A204.1 (cell line): ENCODE data around the gene DNAJC13.
"Not testable (repeated sequence)": the region's sequence is repeated elsewhere in the genome, so short reads cannot be mapped to it uniquely, and the experiment has no call there.

ENCODE experiments used
- FAIRE-seq: peaks from 2 replicates; lab custom pipeline; 2012; peaks lifted over from hg19 to GRCh38; lab: Jason Lieb, UNC

Gene DNAJC13, protein sequence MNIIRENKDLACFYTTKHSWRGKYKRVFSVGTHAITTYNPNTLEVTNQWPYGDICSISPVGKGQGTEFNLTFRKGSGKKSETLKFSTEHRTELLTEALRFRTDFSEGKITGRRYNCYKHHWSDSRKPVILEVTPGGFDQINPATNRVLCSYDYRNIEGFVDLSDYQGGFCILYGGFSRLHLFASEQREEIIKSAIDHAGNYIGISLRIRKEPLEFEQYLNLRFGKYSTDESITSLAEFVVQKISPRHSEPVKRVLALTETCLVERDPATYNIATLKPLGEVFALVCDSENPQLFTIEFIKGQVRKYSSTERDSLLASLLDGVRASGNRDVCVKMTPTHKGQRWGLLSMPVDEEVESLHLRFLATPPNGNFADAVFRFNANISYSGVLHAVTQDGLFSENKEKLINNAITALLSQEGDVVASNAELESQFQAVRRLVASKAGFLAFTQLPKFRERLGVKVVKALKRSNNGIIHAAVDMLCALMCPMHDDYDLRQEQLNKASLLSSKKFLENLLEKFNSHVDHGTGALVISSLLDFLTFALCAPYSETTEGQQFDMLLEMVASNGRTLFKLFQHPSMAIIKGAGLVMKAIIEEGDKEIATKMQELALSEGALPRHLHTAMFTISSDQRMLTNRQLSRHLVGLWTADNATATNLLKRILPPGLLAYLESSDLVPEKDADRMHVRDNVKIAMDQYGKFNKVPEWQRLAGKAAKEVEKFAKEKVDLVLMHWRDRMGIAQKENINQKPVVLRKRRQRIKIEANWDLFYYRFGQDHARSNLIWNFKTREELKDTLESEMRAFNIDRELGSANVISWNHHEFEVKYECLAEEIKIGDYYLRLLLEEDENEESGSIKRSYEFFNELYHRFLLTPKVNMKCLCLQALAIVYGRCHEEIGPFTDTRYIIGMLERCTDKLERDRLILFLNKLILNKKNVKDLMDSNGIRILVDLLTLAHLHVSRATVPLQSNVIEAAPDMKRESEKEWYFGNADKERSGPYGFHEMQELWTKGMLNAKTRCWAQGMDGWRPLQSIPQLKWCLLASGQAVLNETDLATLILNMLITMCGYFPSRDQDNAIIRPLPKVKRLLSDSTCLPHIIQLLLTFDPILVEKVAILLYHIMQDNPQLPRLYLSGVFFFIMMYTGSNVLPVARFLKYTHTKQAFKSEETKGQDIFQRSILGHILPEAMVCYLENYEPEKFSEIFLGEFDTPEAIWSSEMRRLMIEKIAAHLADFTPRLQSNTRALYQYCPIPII (N-terminal part only)

DNA sequence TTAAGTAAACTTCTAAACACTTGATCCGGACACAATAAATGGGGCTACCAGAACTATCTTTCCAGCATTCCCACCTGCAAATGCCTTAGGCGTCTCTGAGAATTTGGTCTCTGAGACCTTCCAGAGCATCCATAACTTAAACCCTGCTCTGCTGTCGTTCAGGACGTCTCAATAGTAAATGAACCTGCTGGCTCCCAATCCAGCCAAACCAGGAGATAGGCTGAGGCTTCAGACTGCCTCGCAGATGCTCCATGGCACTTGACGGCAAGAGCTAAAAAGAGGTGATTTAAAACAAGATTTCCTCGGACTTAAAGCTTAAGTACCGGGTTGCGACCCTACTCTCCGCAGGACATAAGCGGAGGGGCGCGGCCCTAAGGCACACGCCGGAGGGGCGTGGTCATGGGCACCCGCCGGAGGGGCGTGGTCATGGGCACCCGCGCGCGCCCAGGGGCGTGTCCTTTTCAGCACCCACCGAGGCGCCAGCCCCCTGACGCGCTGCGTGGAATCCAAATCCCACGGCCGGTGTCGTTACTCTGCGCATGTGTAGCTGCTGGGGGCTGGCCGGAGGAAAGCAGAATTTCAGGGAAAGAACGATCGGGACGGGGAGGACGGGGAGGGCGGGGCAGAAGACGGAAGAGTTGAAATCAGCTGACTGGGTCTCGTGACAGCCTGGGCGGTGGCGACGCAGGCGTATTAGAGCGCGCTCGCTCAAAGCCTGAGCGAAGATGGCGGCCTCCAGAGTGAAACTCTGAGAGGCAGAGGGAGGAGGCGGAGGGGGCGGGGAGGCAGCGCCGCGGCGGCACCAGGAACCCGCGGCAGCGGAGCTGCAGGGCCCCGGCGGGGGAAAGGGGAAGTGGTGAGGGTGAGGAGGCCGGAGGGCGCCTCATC is at the start of gene DNAJC13:
DNAJC13 (plus strand) TSS at position 696 of the 888 bp plus-strand sequence. CDS start 17,049 bp downstream, outside the sequence.
- FAIRE-seq: no peak

DNA sequence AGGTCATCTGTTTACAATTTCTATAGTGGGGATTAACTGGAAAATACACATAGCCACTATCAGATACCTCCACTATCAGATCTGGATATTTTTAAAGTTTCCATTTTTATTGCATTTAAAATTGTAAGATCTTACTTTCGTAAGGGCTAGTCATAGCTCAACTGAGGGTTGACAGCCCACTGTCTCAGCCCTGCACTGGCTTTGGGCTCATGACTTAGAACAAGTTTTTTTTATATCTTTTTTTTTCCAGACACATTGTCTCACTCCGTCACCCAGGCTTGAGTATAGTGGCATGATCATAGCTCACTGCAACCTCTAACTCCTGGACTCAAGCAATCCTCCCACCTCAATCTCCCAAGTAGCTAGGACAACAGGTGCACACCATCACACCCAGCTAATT is 48.8 kb upstream of the DNAJC13 start:
- no peak for FAIRE-seq

DNA sequence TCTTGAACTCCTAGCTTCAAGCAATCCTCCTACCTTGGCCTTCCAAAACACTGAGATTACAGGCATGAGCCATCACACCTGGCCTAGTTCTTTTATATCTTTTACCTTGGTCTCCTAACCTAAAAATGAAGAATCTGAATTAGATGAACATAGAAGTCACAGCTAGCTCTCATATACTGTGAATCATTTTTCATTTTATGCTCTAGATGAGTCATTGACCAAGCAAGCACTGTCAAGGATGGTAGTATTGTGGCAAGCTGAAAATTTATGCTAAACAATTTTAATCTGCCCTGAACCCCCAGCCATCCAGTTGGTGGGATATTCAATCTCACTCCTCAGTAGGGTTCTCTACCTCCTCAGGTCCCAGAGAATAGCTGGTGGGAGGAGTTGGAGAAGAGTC is 48.3 kb upstream of the DNAJC13 start:
- FAIRE-seq: no peak

DNA sequence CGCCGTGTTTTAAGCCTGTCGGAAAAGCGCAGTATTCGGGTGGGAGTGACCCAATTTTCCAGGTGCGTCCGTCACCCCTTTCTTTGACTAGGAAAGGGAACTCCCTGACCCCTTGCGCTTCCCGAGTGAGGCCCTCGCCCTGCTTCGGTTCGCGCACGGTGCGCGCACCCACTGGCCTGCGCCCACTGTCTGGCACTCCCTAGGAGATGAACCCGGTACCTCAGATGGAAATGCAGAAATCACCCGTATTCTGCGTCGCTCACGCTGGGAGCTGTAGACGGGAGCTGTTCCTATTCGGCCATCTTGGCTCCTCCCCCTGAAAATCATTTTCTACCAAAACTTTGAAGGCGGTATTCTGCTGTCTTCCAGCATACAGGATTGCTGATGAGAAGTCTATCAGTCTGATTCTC is 40.4 kb upstream of the DNAJC13 start:
- not testable (repeated sequence) for FAIRE-seq

DNA sequence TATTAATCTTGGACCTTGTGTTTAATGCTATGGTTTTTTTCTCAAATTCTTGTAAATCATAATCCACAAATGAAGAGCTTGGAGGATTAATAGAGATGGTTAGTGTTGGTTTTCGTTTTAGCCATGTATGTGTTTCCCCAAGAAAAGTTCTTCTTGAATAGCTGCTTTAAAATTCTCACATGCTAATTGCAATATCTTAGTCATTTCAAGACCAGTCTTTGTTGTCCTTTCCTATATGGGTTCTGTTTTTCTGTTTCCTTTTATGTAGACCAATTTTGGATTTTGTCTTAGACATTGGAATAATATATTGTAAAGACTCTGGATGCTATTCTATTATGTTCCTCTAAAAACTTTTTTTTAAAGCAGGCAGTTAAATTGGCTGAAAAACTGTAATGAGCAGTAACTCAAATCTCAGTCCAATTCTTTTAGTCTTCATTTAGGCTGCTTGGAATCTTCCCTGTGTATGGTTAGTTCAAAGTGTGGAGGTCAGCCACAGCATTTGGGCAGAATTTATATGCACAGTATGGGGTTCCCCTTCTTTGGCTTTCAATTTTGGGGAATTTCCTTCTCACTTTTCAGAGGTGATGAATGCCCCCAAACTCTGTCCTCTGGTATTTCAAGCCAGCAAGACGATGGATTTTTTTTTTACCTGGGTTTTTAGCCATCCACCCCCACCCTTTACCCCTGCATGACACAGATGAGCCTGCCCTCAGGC is 39.1 kb upstream of the DNAJC13 start:
- FAIRE-seq: no peak

DNA sequence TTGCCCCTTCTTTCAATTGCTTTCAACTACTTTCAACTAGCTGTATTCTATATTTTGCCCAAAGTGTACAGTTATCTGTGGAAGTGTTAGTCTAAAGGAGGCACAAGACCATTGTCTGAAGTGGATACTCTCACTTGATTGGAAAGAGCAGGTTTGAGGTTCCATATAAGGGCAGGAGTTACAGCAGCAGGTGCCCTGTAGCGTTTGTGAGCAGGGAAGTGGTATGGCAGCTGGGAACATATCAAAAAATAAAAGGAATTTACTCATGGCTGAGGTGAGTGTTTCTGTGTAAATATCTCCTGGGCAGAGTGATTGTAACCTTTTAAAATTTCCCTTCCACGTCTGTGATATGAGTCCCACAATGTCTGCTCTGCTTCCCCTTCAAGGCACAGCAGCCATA is 38.5 kb upstream of the DNAJC13 start:
- FAIRE-seq: no peak

DNA sequence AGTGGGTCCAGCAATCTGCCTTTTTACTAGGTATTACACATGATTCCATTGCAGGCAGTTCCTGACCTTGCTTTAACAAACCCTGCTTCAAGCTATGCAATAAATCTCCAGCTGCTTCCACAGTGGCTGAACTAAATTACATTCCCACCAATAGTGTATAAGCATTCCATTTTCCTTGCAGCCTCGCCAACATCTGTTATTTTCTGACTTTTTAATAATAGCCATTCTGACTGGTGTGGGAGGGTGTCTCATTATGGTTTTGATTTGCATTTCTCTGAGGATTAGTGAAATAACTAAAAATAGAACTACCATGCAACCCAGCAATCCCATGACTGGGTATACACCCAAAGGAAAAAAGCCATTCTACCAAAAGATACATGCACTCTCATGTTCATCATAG is 36.4 kb upstream of the DNAJC13 start:
- FAIRE-seq: no peak

DNA sequence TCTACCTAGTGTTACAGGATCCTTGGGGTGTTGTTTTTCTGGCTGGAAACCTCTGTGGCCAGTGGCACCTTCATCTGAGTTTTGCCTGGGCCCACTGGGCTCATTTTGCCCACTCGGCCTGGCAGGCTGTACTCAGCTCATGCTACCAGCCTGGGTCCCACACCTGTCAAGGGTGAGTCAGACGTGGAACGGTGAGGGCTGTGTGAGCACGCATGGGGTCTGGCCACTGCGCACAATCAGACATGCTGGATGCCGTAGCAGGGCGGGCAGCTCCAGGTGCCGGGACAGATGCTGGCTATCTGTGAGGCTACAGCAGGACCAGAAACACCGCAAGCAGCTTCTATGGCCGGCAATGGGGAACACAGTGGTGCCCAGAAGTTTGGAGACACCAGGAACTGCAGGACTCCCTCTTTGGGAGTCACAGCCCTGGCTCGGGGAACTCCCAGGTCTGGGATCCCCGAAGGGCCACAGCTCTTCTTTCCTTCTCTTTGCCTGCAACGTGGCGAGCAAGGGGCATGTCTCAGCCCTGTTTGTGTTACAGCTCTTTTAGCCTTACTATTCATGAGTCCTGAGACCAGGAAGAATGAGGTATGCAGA is 35.9 kb upstream of the DNAJC13 start:
- FAIRE-seq: no peak

DNA sequence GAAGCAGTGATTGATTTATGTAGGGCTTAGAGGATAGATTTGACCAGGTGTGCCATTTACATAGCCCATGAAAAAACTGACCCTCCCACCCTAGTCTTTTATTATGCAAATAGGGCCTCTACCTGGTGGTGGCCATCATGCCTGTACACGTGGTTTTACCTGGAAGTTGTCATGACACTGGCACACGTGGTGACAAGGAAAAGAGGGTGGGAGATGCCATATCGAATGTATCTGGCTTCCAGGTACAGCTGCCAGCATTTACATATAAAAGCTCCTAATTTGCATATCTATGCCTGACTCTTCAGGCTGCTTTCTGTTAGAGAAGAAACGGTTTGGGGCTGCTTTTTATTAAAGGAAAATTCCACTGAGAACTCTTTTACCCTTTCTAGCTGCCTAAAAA is 35.0 kb upstream of the DNAJC13 start:
- FAIRE-seq: no peak

DNA sequence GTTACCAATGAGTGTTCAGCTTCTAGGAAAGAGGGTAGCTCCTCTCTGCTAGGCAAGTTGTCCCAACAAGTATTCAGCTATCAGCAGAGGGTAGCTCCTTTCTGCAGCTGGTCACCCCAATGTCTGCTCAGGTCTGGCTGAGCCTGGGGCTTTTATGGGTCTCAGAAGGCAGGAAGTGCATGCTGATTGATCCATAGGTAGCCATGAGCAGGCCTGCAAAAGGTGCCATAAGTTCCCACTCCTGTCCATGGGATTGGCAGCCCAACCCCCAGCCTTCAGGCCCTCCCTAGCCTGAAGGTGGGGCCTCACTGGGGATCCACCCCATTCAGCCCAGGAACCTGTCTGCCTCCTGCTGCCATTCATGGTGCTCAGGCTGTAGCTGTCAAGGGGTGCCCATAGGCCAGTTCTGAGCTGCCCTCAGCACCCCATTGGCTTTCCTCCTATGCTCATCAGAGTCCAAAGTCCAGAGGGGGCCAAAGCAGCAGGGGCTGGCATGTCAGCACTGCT is 34.6 kb upstream of the DNAJC13 start:
- FAIRE-seq: no peak

DNA sequence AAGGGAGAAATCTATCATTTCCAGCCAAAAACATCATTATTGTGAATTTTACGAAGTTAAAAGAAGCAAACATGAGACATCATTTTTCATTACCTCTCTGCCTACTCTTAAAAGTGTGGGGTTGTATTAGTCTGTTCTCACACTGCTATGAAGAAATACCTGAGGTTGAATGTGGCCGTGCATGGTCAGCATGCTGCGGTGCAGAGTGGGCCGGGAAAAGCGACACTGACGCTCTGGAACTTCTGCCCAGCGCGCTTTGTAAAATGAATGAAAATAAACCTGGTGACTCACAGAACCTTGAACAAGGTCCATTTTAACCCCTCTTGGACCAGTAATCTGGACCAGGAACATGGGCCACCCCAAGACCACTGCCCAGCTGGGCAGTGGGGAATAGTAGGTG is 31.0 kb upstream of the DNAJC13 start:
- FAIRE-seq: no peak

DNA sequence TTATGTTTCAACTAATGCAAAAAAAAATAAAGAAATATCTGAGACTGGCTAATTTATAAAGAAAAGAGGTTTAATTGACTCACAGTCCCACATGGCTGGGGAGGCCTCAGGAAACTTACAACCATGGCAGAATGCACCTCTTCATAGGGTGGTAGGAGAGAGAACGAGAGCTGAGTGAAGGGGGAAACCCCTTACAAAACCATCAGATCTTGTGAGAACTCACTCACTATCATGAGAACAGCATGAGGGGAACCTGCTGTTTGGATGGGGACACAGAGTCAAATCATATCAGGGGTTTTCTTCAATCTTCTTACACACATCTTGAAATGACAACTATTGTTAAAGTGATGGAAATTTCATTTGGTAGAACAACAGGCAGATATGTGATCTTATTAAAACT is 24.6 kb upstream of the DNAJC13 start:
- not testable (repeated sequence) for FAIRE-seq

DNA sequence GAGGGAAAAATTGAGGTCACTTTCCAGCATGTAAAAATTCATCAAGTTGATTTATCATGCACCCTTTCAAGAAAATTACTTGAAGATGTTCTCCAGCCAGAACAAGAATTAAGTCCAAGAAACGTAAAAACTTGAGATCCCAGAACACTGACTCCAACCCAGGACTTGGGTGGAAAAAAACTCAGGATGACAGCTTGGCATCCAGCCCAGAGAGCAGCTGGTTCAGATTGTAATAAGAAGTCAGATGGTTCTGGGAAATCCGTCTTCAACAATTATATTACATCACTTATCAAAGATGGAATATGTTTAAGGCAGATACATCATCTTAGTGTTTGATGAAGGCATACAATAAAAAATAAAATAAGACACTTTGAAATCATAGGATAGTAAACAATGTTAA is 23.0 kb upstream of the DNAJC13 start:
- FAIRE-seq: no peak

DNA sequence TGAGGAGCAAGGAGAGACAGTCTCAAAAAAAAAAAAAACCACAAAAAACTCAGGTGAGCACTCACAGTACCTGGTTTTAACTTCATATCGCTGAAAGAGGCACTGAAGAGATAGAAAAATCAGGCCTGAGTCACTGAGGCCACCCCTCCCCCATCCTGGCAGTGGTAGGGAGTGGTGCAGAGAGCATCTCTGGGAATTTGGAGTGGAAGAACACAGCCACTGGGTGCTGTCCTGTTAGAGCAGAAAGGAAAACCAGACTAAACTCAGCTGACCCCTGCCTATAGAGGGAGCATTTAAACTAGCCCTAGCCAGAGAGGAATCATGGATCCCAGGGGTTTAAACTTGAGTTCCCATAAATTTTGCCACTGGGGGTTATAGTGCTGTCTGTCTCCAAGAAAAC is 22.2 kb upstream of the DNAJC13 start:
- no peak for FAIRE-seq

DNA sequence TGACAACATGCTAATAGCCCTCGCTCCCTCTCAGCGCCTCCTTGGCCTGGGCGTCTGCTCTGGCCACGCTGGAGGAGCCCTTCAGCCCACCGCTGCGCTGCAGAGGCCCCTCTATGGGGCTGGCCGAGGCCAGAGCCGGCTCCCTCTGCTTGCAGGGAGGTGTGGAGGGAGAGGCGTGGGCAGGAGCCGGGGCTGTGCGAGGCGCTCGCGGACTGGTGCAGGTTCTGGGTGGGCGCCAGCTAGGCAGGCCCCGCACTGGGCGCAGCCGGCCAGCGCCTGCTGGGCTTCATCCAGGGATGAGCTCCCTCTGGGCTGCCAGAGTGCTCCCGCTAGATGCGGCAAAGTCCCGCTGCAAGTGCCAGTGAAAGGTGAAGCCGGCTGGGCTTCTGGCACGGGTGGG is 21.0 kb upstream of the DNAJC13 start:
- FAIRE-seq: no peak

DNA sequence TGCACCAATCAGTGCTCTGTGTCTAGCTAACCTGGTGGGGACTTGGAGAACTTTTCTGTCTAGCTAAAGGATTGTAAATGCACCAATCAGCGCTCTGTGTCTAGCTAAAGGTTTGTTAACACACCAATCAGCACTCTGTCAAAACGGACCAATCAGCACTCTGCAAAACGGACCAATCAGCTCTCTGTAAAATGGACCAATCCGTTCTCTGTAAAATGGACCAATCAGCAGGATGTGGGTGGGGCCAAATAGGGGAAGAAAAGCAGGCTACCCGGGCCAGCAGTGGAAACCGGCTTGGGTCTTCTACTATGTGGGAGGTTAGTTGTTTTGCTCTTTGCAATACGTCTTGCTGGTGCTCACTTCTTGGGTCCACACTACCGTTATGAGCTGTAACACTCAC is 20.5 kb upstream of the DNAJC13 start:
- not testable (repeated sequence) for FAIRE-seq

DNA sequence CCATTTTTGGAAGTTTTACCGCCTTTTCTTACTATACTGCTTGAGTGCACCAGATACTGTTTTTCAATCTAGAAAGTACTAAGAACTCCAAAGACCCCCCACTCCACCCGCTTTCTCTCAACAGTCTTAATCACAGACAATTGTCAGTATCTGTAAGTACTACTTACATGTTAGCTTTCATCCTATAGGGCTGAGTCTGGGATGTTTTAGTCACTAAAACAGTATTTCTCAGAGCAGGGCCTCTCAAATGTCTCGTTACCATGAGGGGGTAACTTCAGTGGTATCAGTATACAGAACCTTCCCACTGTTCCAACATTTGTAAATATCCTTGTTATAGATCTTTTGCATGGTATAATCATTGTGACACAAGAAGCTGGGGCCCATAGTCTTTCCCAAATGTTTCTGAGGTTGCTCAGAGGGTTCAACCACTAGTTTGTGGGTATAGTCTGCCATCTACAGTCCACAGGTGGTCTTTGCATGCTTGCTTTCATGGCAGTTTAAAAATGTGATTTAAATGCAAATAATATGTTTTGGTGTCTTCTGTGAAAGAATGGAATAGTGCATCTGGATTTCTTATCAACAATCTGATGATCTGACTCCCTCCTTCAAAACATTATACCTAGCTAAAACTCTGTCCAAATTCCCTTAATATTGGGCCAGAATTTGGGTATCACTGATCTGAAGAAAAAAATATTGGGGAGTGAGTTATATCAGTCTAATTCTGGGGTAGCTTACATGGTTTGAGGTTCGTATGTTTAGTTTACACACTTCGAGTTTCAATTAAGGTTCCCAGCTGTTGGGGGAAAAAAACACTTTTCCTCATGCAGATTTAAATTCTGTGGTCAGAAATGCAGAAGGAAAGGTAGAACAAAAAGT is 18.0 kb upstream of the DNAJC13 start:
- FAIRE-seq: peak; percentile 94

DNA sequence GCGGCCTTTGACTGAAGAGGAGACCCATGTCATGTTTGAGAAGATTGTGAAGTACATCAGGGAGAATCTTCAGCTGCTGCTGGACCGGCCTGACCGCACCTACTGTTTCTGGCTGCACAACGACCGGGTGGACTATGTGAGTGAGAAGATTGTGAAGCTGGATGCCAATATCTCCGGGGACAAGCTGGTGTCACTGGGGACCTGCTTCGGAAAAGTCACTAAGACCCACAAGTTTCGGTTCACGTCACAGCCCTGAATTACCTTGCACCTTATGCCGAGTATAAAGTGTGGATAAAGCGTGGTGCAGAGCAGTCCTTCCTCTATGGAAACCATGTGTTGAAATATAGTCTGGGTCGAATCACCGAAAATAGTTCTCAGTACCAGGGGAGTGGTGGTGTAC is 16.0 kb upstream of the DNAJC13 start:
- no peak for FAIRE-seq

DNA sequence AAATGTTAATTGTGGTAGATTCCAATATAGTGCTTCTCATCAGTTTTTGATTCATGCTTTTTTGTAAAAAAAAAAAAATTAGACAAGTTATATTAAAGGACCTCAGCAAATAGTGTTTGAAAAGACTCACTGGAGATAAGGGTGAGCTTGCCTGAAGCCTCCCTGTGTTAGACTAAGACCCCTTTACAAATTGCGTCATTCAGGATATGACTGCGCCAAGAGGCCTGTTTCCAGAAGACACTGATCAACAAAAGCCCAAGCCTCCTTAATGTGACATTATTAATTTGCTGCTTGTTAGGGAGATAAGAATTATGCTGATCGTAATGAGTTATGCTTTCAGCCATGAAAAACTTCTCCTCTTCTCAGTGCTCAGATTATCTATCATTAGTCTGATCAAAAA is 13.0 kb upstream of the DNAJC13 start:
- no peak for FAIRE-seq
